ENCODE data around the gene RNF121. TPM values are rescaled to one million over a fixed set of nuclear protein-coding genes. Genes with fewer than 3 reads are reported as not detected.

The RNF121 gene
- total and polyA plus RNA-seq, 2 of the 13 experiments (the other 11 are each of a cell fraction or from before 2014, with no cell fraction given) = 28.6 to 44.3 TPM

DNA sequence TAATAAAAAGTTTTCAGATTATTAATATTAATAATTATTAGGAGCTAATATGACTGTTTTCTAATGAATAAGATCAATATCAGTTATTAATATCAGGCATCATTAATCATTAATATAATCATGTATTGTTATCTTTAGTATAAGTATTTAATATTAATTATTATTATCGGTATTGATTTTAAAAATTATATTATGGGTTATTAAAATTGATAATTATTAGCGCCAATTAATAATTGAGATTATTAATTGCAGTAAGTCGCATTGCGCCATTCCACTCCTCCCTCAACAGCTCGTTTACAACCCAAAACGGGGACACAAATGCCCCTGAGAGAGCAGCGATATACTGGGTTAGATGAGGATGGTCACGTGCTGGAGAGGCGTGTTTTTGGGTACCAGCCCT, 20.6 kb upstream of the RNF121 start:
- Histone ChIP-seq H3K9me3 (ENCODE audit: low read length) (no peaks in the 10 kb centered on the region), H3K27me3 (ENCODE audit: control insufficient read depth in 1 of 2, insufficient read depth in 2 of 2, low read length in 2 of 2) (no peaks in the 10 kb centered on the region), H3K4me2 (ENCODE audit: low read depth, low read length) (no peak overlapping the region), H4K20me1 (ENCODE audit: insufficient read depth, low read length) (no peaks in the 10 kb centered on the region), H3K36me3 (replicated peaks in 1 of 2; ENCODE audit: control insufficient read depth in 1 of 2, insufficient read depth in 2 of 2, low read length in 2 of 2) (peaks cover 0 to 4% of the 10 kb centered on the region in 2 experiments; a peak in 1 of 5 replicates), H3K27ac (ENCODE audit: extremely low read length, insufficient read depth, low read length) (no peak overlapping the region), H3K4me3 (replicated peaks in 1 of 3; ENCODE audit: insufficient read depth in 1 of 3, low read depth in 2 of 3, low read length in 3 of 3) (no peak overlapping the region), H3K4me1 (ENCODE audit: insufficient read depth, low read length) (peaks cover 15% of the 10 kb centered on the region), H3K9ac (ENCODE audit: insufficient read depth, low read depth, low read length) (no peak overlapping the region), H2AFZ (ENCODE audit: low read length) (no peak overlapping the region), H3K79me2 (ENCODE audit: insufficient read depth, low read length) (no peaks in the 10 kb centered on the region)
- no peak for ATAC-seq
- in situ Hi-C loops (cut with HindIII; ENCODE audit: extremely low pct_ligation_motif_present, low pct_unique_long_range_greater_than_20kb) = no loop called here
- no peak for FAIRE-seq
- TF ChIP-seq NPAS2 (CRISPR knock-in tag; IDR thresholded peaks at IDR 0.05; ENCODE audit: borderline replicate concordance) (no peak), RARG (CRISPR knock-in tag; IDR thresholded peaks at IDR 0.05; ENCODE audit: low read depth) (no peak), ETV6 (CRISPR knock-in tag; conservative IDR thresholded peaks at IDR 0.05) (no peak), ZNF34 (CRISPR knock-in tag; IDR thresholded peaks at IDR 0.05; ENCODE audit: borderline replicate concordance) (no peak), ZNF879 (CRISPR knock-in tag; IDR thresholded peaks at IDR 0.05) (no peak), NKX3-1 (CRISPR knock-in tag; IDR thresholded peaks at IDR 0.05) (no peak), ZNF737 (CRISPR knock-in tag; IDR thresholded peaks at IDR 0.05; ENCODE audit: borderline replicate concordance) (no peak), KLF15 (CRISPR knock-in tag; IDR thresholded peaks at IDR 0.05; ENCODE audit: borderline replicate concordance) (no peak), PRMT3 (CRISPR knock-in tag; IDR thresholded peaks at IDR 0.05; ENCODE audit: borderline replicate concordance, low read depth) (no peak), ATAD3A (CRISPR knock-in tag; IDR thresholded peaks at IDR 0.05) (no peak)
- TF ChIP-seq, protein P1, sequence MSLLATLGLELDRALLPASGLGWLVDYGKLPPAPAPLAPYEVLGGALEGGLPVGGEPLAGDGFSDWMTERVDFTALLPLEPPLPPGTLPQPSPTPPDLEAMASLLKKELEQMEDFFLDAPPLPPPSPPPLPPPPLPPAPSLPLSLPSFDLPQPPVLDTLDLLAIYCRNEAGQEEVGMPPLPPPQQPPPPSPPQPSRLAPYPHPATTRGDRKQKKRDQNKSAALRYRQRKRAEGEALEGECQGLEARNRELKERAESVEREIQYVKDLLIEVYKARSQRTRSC (CRISPR knock-in tag; IDR thresholded peaks at IDR 0.05; ENCODE audit: low read depth) = no peak
- CTCF ChIA-PET (ENCODE audit: low intra/inter-chr PET ratio, low total read pairs) = no interaction called here
- POLR2A ChIA-PET = no interaction called here
- DNase-seq (ENCODE audit: low spot score) = no peak
- intact Hi-C loops (cut with micrococcal nuclease; ENCODE audit: unreplicated experiment) = no loop called here
- 85% methylated on average over 9 of the region's 9 CpGs for WGBS (ENCODE audit: low lambda C conversion rate)
- BruUV-seq (replicated peaks) = no TSS peak

Measured in HepG2 (cell line).